Fibroblast of peridontal ligament (primary cell): ENCODE results near the gene GRIA4.
A peak's percentile ranks its signal among the peaks of the same experiment; 100 is the strongest.
"Not testable (repeated sequence)": the region's sequence is repeated elsewhere in the genome, so short reads cannot be mapped to it uniquely, and the experiment has no call there.

Experiments
- DNase-seq: peaks from one replicate; pipeline ENCODE4 v3.0.0-alpha.2; 2010; ENCODE audit errors: extremely low read depth

The GRIA4 gene

GRCh38 chr11:105860105-105860504 is 250.2 kb downstream of the GRIA4 start:
- DNase-seq, result no peak

- DNase-seq, result peak; percentile 4
These were observed 251.4 kb downstream of the GRIA4 start for GRCh38 chr11:105861225-105861624.

GRCh38 chr11:105862736-105863367 is 253.0 kb downstream of the GRIA4 start:
- DNase-seq, result peak; percentile 82

GRCh38 chr11:105863523-105863922 is 253.7 kb downstream of the GRIA4 start:
- DNase-seq, result no peak

- no peak for DNase-seq
These were observed 257.9 kb downstream of the GRIA4 start for GRCh38 chr11:105867742-105868141.

- no peak for DNase-seq
These were observed 259.0 kb downstream of the GRIA4 start for GRCh38 chr11:105868762-105869285.

GRCh38 chr11:105870516-105871113 is 260.7 kb downstream of the GRIA4 start:
- DNase-seq, result peak; percentile 48

GRCh38 chr11:105878510-105878909 is 268.6 kb downstream of the GRIA4 start:
- no peak for DNase-seq

- not testable (repeated sequence) for DNase-seq
These were observed 269.1 kb downstream of the GRIA4 start for GRCh38 chr11:105878927-105879326.

GRCh38 chr11:105881027-105881426 is 271.2 kb downstream of the GRIA4 start:
- no peak for DNase-seq

GRCh38 chr11:105884436-105884835 is 274.6 kb downstream of the GRIA4 start:
- no peak for DNase-seq

GRCh38 chr11:105891685-105892084 is 281.8 kb downstream of the GRIA4 start:
- no peak for DNase-seq

GRCh38 chr11:105897161-105897560 is 287.3 kb downstream of the GRIA4 start:
- no peak for DNase-seq

- DNase-seq, result no peak
These were observed 289.9 kb downstream of the GRIA4 start for GRCh38 chr11:105899772-105900171.

GRCh38 chr11:105900515-105901035 is 290.7 kb downstream of the GRIA4 start:
- no peak for DNase-seq

- DNase-seq, result no peak
These were observed 293.2 kb downstream of the GRIA4 start for GRCh38 chr11:105903113-105903512.

GRCh38 chr11:105906517-105906916 is 296.6 kb downstream of the GRIA4 start:
- no peak for DNase-seq

- no peak for DNase-seq
These were observed 297.4 kb downstream of the GRIA4 start for GRCh38 chr11:105907319-105907718.

GRCh38 chr11:105910095-105910715 is 300.3 kb downstream of the GRIA4 start:
- peak; percentile 26 for DNase-seq

- peak; percentile 22 for DNase-seq
These were observed 301.6 kb downstream of the GRIA4 start for GRCh38 chr11:105911454-105911853.

GRCh38 chr11:105912666-105913065 is 302.8 kb downstream of the GRIA4 start:
- DNase-seq, result no peak

GRCh38 chr11:105915021-105915420 is 305.1 kb downstream of the GRIA4 start:
- DNase-seq, result no peak

GRCh38 chr11:105918039-105918438 is 308.2 kb downstream of the GRIA4 start:
- no peak for DNase-seq
